Chondrocyte (in vitro differentiated cells): ENCODE data around the gene BMP8A. TPM values are rescaled to one million over a fixed set of nuclear protein-coding genes. Genes with fewer than 3 reads are reported as not detected.
"Not testable (repeated sequence)": the region's sequence is repeated elsewhere in the genome, so short reads cannot be mapped to it uniquely, and the experiment has no call there.

Experiments
- DNase-seq: peaks from one replicate; pipeline ENCODE4 v3.0.0; 2021; ENCODE audit warnings: mixed read lengths, low spot score
- H3K27ac Mint-ChIP-seq: one replicate; pipeline ENCODE4 v1.8.0; 2021; ENCODE audit warnings: mild to moderate bottlenecking, moderate library complexity, mixed read lengths; ENCODE audit not compliant: unreplicated experiment
- H3K27me3 Mint-ChIP-seq: 2 replicates; pipeline ENCODE4 v1.8.0; 2021; ENCODE audit warnings: low read depth, mixed read lengths
- H3K36me3 Mint-ChIP-seq: 2 replicates; pipeline ENCODE4 v1.8.0; 2021; ENCODE audit warnings: low read depth, mixed read lengths
- H3K4me1 Mint-ChIP-seq: 2 replicates; pipeline ENCODE4 v1.8.0; 2021; ENCODE audit warnings: low read depth, mild to moderate bottlenecking, mixed read lengths
- H3K4me3 Mint-ChIP-seq: one replicate; pipeline ENCODE4 v1.8.0; 2021; ENCODE audit warnings: mild to moderate bottlenecking, moderate library complexity, mixed read lengths; ENCODE audit not compliant: unreplicated experiment
- H3K9me3 Mint-ChIP-seq: 2 replicates; pipeline ENCODE4 v1.8.0; 2021; ENCODE audit warnings: low read depth, mixed read lengths
- total RNA-seq: library from RNA; stranded (reverse); gene quantifications from 3 replicates; pipeline ENCODE4 v1.2.1, GENCODE V29; 2021
- TF ChIP-seq, protein P1 (sequence below): fragments of 200-600 bp; sonication (generic); IDR thresholded peaks from 2 replicates; pipeline ENCODE4 v1.5.0; 2021; ENCODE audit warnings: antibody characterized with exemption, mild to moderate bottlenecking, moderate library complexity

Gene BMP8A
- total RNA-seq, 1 donor from 2014 or later, result 0.12 TPM

DNA sequence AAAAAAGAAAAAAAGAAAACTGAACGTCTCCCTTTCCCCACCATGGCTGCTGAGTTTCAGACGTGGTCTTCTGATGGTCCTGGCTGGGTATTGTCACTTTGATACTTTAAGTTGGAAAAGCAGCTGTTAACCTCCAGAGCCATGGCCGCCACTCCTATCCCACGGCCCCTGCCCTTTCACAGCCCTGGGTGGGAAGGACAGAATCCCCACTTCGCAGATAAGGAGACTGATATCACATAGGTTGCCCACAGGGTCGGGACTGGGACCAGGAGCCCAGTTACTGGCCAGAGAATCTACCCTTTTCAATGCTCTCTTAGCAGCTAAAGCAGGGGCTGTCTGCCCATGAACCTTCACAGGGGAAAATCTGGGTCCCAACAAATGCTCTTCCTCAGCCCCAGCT, 16.8 kb downstream of the BMP8A start:
- Mint-ChIP-seq H3K27me3 (no peaks in the 10 kb centered on the region), H3K27ac (no peak overlapping the region), H3K4me1 (peaks cover 13% of the 10 kb centered on the region), H3K4me3 (no peak overlapping the region), H3K9me3 (no peaks in the 10 kb centered on the region), H3K36me3 (no peaks in the 10 kb centered on the region)
- TF ChIP-seq, protein P1, sequence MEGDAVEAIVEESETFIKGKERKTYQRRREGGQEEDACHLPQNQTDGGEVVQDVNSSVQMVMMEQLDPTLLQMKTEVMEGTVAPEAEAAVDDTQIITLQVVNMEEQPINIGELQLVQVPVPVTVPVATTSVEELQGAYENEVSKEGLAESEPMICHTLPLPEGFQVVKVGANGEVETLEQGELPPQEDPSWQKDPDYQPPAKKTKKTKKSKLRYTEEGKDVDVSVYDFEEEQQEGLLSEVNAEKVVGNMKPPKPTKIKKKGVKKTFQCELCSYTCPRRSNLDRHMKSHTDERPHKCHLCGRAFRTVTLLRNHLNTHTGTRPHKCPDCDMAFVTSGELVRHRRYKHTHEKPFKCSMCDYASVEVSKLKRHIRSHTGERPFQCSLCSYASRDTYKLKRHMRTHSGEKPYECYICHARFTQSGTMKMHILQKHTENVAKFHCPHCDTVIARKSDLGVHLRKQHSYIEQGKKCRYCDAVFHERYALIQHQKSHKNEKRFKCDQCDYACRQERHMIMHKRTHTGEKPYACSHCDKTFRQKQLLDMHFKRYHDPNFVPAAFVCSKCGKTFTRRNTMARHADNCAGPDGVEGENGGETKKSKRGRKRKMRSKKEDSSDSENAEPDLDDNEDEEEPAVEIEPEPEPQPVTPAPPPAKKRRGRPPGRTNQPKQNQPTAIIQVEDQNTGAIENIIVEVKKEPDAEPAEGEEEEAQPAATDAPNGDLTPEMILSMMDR, result no peak
- peak; percentile 57 for DNase-seq

DNA sequence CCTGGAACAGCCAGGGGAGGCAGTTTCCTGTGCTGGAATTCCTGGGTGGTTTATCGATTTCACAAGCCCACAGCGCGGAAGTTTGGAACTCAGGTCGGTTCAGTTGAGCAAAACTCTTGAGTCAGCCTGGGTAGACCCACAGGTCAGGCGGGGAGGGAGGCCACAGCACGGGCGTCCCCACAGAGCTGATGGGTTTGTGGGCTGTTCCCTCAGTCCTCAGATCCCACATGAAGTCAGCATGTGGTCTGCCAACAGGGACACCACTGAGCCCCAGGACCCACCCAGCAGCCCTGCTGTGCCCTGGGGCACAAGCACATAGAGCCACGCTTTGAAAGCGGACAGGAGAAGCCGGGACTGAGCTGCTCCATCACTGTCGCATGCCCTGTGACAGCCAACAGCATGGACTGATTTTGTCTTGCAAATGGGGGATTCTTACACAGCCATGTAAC, 17.4 kb downstream of the BMP8A start:
- Mint-ChIP-seq H3K36me3 (no peaks in the 10 kb centered on the region), H3K4me1 (peaks cover 13% of the 10 kb centered on the region), H3K4me3 (no peak overlapping the region), H3K27me3 (no peaks in the 10 kb centered on the region), H3K9me3 (no peaks in the 10 kb centered on the region), H3K27ac (no peak overlapping the region)
- TF ChIP-seq, protein P1, result no peak
- DNase-seq, result peak; percentile 56

DNA sequence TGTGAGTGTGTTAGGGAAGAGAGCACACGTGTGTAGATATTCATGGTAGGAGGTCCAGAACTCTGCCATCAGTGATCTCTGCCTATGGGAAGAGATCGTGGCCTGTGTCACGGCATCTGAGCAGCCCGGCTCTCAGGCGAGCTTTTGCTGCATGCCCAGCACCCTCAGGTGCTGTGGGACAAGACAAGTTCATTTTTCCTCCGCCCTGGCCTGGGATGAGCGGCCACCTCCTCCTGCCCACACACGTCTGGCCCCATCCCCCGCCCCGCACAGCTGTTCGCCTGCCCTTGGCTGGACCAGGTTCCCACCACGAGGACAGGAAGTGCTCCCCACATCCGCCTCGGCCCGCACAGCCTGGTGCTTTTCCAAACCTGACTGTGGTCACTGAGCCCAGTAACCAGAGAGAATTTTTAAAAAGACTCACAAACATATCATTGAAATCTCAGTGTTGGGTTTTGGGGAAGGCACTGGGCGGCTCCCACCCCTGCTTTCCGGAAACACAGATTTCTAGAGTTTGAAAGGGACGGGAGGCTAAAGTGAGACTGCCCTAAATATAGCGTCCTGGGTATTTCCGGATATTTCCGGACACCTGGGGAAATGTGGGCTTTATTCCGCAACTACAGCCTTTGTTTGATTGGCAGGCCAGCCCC, 18.0 kb downstream of the BMP8A start:
- Mint-ChIP-seq H3K27ac (no peak overlapping the region), H3K4me3 (no peak overlapping the region), H3K4me1 (peaks cover 13% of the 10 kb centered on the region), H3K36me3 (no peaks in the 10 kb centered on the region), H3K27me3 (no peaks in the 10 kb centered on the region), H3K9me3 (no peaks in the 10 kb centered on the region)
- DNase-seq, result peak; percentile 75
- TF ChIP-seq, protein P1, result no peak

DNA sequence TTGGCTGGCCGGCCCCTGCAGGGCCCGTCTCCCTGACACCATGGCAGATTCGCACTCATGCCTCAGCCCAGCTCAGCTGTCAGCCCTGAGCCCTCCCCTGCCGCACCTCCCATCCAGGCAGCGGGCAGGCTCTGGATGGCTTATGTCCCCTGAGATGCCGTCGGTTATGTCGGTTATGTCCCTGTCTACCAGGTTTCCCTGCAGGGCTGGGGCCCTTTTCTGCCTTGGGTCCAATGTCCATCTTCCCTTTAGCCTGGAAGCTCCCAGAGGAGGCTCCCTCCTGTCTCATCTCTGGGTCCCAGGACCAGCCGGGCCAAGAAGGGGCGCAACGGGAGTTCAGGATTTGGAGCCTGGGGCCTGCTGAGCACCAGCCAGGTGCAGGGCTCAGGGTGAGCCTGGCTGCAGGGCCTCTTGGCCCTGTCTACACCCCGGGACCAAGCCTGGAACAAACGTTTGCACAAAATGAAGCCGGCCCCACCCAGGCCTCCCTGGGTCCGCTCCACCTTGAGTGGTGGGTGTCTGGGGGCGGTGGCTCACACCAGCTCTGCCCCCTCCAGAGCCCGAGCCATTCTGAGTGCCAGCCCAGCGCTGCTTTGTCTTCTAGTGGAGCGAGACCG, 19.2 kb downstream of the BMP8A start:
- DNase-seq, result peak; percentile 40
- H3K27ac Mint-ChIP-seq, result not testable (repeated sequence)

DNA sequence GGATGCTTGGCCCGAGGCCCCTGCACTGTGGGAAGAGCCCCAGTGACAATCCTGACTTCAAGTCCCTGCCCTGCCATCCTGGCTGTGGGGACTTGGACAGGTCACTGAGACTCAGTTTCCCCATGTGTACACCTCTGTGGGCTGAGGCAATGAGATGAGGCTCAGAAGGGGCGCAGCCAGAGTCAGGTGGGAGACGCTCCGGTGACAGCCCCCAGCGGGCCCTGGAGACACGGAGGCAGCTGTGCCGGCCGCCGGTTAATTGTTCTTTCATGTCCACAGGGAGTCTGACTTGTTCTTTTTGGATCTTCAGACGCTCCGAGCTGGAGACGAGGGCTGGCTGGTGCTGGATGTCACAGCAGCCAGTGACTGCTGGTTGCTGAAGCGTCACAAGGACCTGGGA, 20.0 kb downstream of the BMP8A start:
- H3K36me3 Mint-ChIP-seq, H3K4me3 Mint-ChIP-seq, H3K9me3 Mint-ChIP-seq, H3K27me3 Mint-ChIP-seq, H3K27ac Mint-ChIP-seq: not testable (repeated sequence)
- DNase-seq, result peak; percentile 44
- H3K4me1 Mint-ChIP-seq, result peaks cover 13% of the 10 kb centered on the region

More for the DNA sequence above, 19.2 kb downstream of the BMP8A start:
- H3K36me3 Mint-ChIP-seq, H3K4me3 Mint-ChIP-seq, H3K9me3 Mint-ChIP-seq, H3K27me3 Mint-ChIP-seq: not testable (repeated sequence)
- peaks cover 13% of the 10 kb centered on the region for H3K4me1 Mint-ChIP-seq

DNA sequence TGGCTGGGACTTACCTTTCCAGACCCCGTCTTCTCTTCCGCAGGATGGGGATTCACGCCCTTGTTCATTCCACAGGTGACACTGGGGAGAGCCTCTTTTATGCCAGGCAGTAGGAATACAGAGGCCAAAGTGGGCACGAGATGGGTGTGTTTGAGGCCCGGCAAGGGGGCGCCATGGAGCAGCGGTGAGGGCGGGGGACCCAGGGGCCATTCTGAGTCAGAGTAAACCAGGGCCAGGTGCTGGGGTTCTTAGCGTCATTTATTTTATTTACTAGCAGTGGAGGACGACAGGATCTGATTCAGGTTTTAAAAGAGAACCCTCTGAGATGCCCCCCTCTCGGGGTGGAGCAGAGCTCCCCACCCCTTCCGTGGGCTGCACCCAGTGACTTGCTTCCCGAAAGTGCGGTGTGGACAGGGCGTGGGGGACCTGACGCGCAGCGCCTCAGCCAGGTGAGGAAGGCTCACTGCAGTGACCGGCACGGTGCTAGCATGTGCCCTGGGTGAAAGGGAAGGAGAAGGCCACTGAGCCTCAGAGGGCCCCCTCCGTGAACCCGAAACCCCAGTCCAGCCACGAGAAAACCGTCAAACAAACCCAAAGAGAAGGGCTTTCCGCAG, 20.9 kb downstream of the BMP8A start:
- H3K27me3 Mint-ChIP-seq, H3K27ac Mint-ChIP-seq, H3K9me3 Mint-ChIP-seq, H3K36me3 Mint-ChIP-seq, H3K4me3 Mint-ChIP-seq: not testable (repeated sequence)
- peak; percentile 37 for DNase-seq
- peaks cover 16% of the 10 kb centered on the region for H3K4me1 Mint-ChIP-seq

DNA sequence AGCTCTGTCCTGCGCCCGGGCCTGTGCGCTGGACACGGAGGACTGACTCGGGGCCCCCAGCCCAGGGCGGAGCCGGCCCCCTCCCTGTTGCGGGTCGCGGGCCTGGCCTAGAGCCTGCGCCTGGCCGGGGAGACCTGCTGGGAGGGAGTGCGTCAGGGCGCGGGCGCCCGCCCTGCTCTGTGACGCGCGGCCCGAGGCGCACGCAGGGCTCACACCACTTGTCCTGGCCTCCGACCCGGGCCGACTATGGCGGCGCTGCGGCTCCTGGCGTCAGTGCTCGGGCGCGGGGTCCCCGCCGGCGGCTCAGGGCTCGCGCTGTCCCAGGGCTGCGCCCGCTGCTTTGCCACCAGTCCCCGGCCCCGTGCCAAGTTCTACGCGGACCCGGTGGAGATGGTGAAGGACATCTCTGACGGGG, 23.3 kb downstream of the BMP8A start:
- not testable (repeated sequence) for H3K27me3 Mint-ChIP-seq, DNase-seq, H3K4me3 Mint-ChIP-seq, H3K9me3 Mint-ChIP-seq, H3K4me1 Mint-ChIP-seq, H3K27ac Mint-ChIP-seq, H3K36me3 Mint-ChIP-seq
